ENCODE data around the gene TTC39B.

TTC39B gene

GRCh38 chr9:15253786-15254185, 53.2 kb downstream of the TTC39B start:
- TF ChIP-seq CTCF (IDR thresholded peaks at IDR 0.05; ENCODE audit: insufficient read depth, low read depth, low read length, missing control alignments), result no peak
- H3K4me3 ChIP-seq (ENCODE audit: low read depth, low read length), result no peak overlapping the region
- DNase-seq (ENCODE audit: low read depth), result no peak

GRCh38 chr9:15253197-15253596, 53.8 kb downstream of the TTC39B start:
- no peak for DNase-seq (ENCODE audit: low read depth)
- H3K4me3 ChIP-seq (ENCODE audit: low read depth, low read length), result no peak overlapping the region
- no peak for TF ChIP-seq CTCF (IDR thresholded peaks at IDR 0.05; ENCODE audit: insufficient read depth, low read depth, low read length, missing control alignments)

- no peak overlapping the region for H3K4me3 ChIP-seq (ENCODE audit: low read depth, low read length)
- no peak for DNase-seq (ENCODE audit: low read depth)
- no peak for TF ChIP-seq CTCF (IDR thresholded peaks at IDR 0.05; ENCODE audit: insufficient read depth, low read depth, low read length, missing control alignments)
Observed at GRCh38 chr9:15249981-15250380, 57.0 kb downstream of the TTC39B start.

GRCh38 chr9:15249042-15249818, 57.8 kb downstream of the TTC39B start:
- H3K4me3 ChIP-seq (ENCODE audit: low read depth, low read length), result no peak overlapping the region
- TF ChIP-seq CTCF (IDR thresholded peaks at IDR 0.05; ENCODE audit: insufficient read depth, low read depth, low read length, missing control alignments), result no peak
- no peak for DNase-seq (ENCODE audit: low read depth)

- no peak for TF ChIP-seq CTCF (IDR thresholded peaks at IDR 0.05; ENCODE audit: insufficient read depth, low read depth, low read length, missing control alignments)
- H3K4me3 ChIP-seq (ENCODE audit: low read depth, low read length), result no peak overlapping the region
- DNase-seq (ENCODE audit: low read depth), result no peak
Observed at GRCh38 chr9:15248621-15249020, 58.4 kb downstream of the TTC39B start.

- H3K4me3 ChIP-seq (ENCODE audit: low read depth, low read length), result no peak overlapping the region
- no peak for DNase-seq (ENCODE audit: low read depth)
- no peak for TF ChIP-seq CTCF (IDR thresholded peaks at IDR 0.05; ENCODE audit: insufficient read depth, low read depth, low read length, missing control alignments)
Observed at GRCh38 chr9:15248081-15248480, 58.9 kb downstream of the TTC39B start.

GRCh38 chr9:15246708-15247107, 60.3 kb downstream of the TTC39B start:
- TF ChIP-seq CTCF (IDR thresholded peaks at IDR 0.05; ENCODE audit: insufficient read depth, low read depth, low read length, missing control alignments), result no peak
- no peak for DNase-seq (ENCODE audit: low read depth)
- no peak overlapping the region for H3K4me3 ChIP-seq (ENCODE audit: low read depth, low read length)
